Keratinocyte (primary cell): ENCODE results near the gene STS. TPM values are rescaled to one million over a fixed set of nuclear protein-coding genes. Genes with fewer than 3 reads are reported as not detected.

Source experiments
- DNase-seq: peaks from one replicate; pipeline ENCODE4 v3.0.0-alpha.2; 2011; ENCODE audit warnings: low read depth, missing footprints, low spot score
- FAIRE-seq: peaks from 2 replicates; lab custom pipeline; 2011; peaks lifted over from hg19 to GRCh38; lab: Jason Lieb, UNC
- H2AFZ ChIP-seq: 2 replicates; pipeline ENCODE4 v1.6.0; 2012; ENCODE audit warnings: low read length, control low read depth, inconsistent platforms; ENCODE audit not compliant: control insufficient read depth
- H3K27ac ChIP-seq: 2 replicates; pipeline ENCODE4 v1.5.1; 2011; ENCODE audit warnings: low read length; ENCODE audit not compliant: control insufficient read depth, insufficient read depth
- H3K27me3 ChIP-seq: 3 replicates; pipeline ENCODE4 v1.6.0; 2011; ENCODE audit warnings: low read length; ENCODE audit not compliant: control insufficient read depth, insufficient read depth; ENCODE audit errors: extremely low read depth
- H3K36me3 ChIP-seq, 2 experiments: 2 replicates in 1 of 2; 3 replicates in 1 of 2; pipeline ENCODE4 v1.5.1; 2011; ENCODE audit warnings: low read length in 2 of 2, mild to moderate bottlenecking in 1 of 2; ENCODE audit not compliant: control insufficient read depth in 2 of 2, insufficient read depth in 2 of 2; ENCODE audit errors: extremely low read depth in 1 of 2
- H3K4me1 ChIP-seq: 3 replicates; pipeline ENCODE4 v1.5.1; 2011; ENCODE audit warnings: low read length; ENCODE audit not compliant: control insufficient read depth, insufficient read depth; ENCODE audit errors: extremely low read depth
- H3K4me2 ChIP-seq: 3 replicates; pipeline ENCODE4 v1.6.0; 2011; ENCODE audit warnings: low read depth, low read length; ENCODE audit not compliant: control insufficient read depth, insufficient read depth; ENCODE audit errors: extremely low read depth
- H3K4me3 ChIP-seq, 3 experiments: fragments of 200-600 bp in 1 of 3; sonication (generic) in 1 of 3; 2 replicates in 2 of 3; 3 replicates in 1 of 3; pipeline ENCODE4 v1.5.1; 2011 to 2016; ENCODE audit warnings: low read length in 3 of 3, mild to moderate bottlenecking in 3 of 3, control low read depth in 2 of 3, inconsistent platforms in 1 of 3, low read depth in 1 of 3, mixed read lengths in 1 of 3, mixed run types in 1 of 3, moderate library complexity in 1 of 3; ENCODE audit not compliant: control insufficient read depth in 2 of 3, insufficient read depth in 2 of 3; ENCODE audit errors: extremely low read depth in 1 of 3
- H3K79me2 ChIP-seq: 2 replicates; pipeline ENCODE4 v1.6.0; 2012; ENCODE audit warnings: low read length; ENCODE audit not compliant: control insufficient read depth, insufficient read depth
- H3K9ac ChIP-seq: 3 replicates; pipeline ENCODE4 v1.6.0; 2011; ENCODE audit warnings: low read length; ENCODE audit not compliant: control insufficient read depth, insufficient read depth; ENCODE audit errors: extremely low read depth
- H3K9me1 ChIP-seq: 3 replicates; pipeline ENCODE4 v1.6.0; 2011; ENCODE audit warnings: low read length; ENCODE audit not compliant: control insufficient read depth, insufficient read depth; ENCODE audit errors: extremely low read depth
- H3K9me3 ChIP-seq: 2 replicates; pipeline ENCODE4 v1.5.1; 2012; ENCODE audit warnings: low read depth, low read length; ENCODE audit not compliant: control insufficient read depth
- H4K20me1 ChIP-seq: 3 replicates; pipeline ENCODE4 v1.6.0; 2011; ENCODE audit warnings: low read length; ENCODE audit not compliant: control insufficient read depth, insufficient read depth; ENCODE audit errors: extremely low read depth
- CTCF ChIP-seq, 3 experiments: IDR thresholded peaks in 1 of 3; conservative IDR thresholded peaks in 1 of 3; optimal IDR thresholded peaks in 1 of 3; 2 replicates in 2 of 3; 3 replicates in 1 of 3; pipeline versions ENCODE3 to v1.5.1; 2011; ENCODE audit warnings: low read length in 3 of 3, mild to moderate bottlenecking in 3 of 3, moderate library complexity in 2 of 3, control low read depth in 1 of 3, inconsistent platforms in 1 of 3; ENCODE audit not compliant: insufficient read depth in 2 of 3; ENCODE audit errors: extremely low read depth in 1 of 3
- EZH2 ChIP-seq: IDR thresholded peaks from one replicate; pipeline ENCODE4 v1.6.1; 2012; ENCODE audit warnings: inconsistent platforms, mild to moderate bottlenecking, low read length, moderate library complexity
- dilution Hi-C: fragments of 300-500 bp; cut with MboI; formaldehyde crosslinking; loops from one replicate; pipeline ENCODE4 v1.7.0; 2020; ENCODE audit warnings: low sequenced_read_pairs; ENCODE audit not compliant: extremely low pct_ligation_motif_present
- polyA plus RNA-seq, 5 experiments: library from polyadenylated mRNA; depleted of rRNA in 3 of 5; stranded (reverse) in 3 of 5; stranded (forward) in 1 of 5; unstranded in 1 of 5; fragments of >200 nt; gene quantifications; 1 replicate in 1 of 5; 2 replicates in 3 of 5; 3 replicates in 1 of 5; pipeline versions ENCODE4 v1.2.1 to v1.2.3, GENCODE V29; 2011 to 2012; ENCODE audit warnings: missing spikeins in 2 of 5, low read depth in 1 of 5, low replicate concordance in 1 of 5

Gene STS
- polyA plus RNA-seq, 1 donor (not counting 4 experiments of a cell fraction or from before 2014, with no cell fraction given) = 2.9 TPM

GRCh38 chrX:7190157-7190556 is 42.6 kb downstream of the STS start:
- DNase-seq (no peak), FAIRE-seq (no peak)
- no peak overlapping the region for H3K9ac ChIP-seq
- H3K27me3 ChIP-seq = no peaks in the 10 kb centered on the region
- no peaks in the 10 kb centered on the region for H3K9me1 ChIP-seq
- no peaks in the 10 kb centered on the region for H3K4me1 ChIP-seq
- no peak overlapping the region for H3K4me2 ChIP-seq
- no peaks in the 10 kb centered on the region for H3K9me3 ChIP-seq
- TF ChIP-seq EZH2 (no peak), CTCF (optimal IDR thresholded peaks at IDR 0.05 in 1 of 3, IDR thresholded peaks at IDR 0.05 in 1 of 3, conservative IDR thresholded peaks at IDR 0.05 in 1 of 3; ENCODE audit: extremely low read depth in 1 of 3, insufficient read depth in 2 of 3, low read length in 3 of 3) (peak in 1 of 3 experiments; percentile 30)
- H3K36me3 ChIP-seq = no peaks in the 10 kb centered on the region
- H3K27ac ChIP-seq = no peak overlapping the region
- H3K4me3 ChIP-seq = no peak overlapping the region
- no peaks in the 10 kb centered on the region for H3K79me2 ChIP-seq
- dilution Hi-C loops = no loop called here
- no peaks in the 10 kb centered on the region for H4K20me1 ChIP-seq
- H2AFZ ChIP-seq = no peak overlapping the region

- no peak for DNase-seq
- Histone ChIP-seq H3K9ac (no peak overlapping the region), H3K9me3 (no peaks in the 10 kb centered on the region), H3K4me3 (no peak overlapping the region), H3K9me1 (no peaks in the 10 kb centered on the region), H4K20me1 (no peaks in the 10 kb centered on the region), H2AFZ (no peak overlapping the region), H3K79me2 (no peaks in the 10 kb centered on the region), H3K36me3 (no peaks in the 10 kb centered on the region), H3K27ac (no peak overlapping the region), H3K27me3 (no peaks in the 10 kb centered on the region), H3K4me2 (no peak overlapping the region), H3K4me1 (no peaks in the 10 kb centered on the region)
- no peak for TF ChIP-seq EZH2
- peak; percentile 19 to 23 (median 19) for TF ChIP-seq CTCF (optimal IDR thresholded peaks at IDR 0.05 in 1 of 3, IDR thresholded peaks at IDR 0.05 in 1 of 3, conservative IDR thresholded peaks at IDR 0.05 in 1 of 3; ENCODE audit: extremely low read depth in 1 of 3, insufficient read depth in 2 of 3, low read length in 3 of 3)
- no peak for FAIRE-seq
- dilution Hi-C loops = no loop called here
Observed at GRCh38 chrX:7191681-7192110, 44.2 kb downstream of the STS start.
